WTC11 (cell line): ENCODE results near the gene GINS1. TPM values are rescaled to one million over a fixed set of nuclear protein-coding genes. Genes with fewer than 3 reads are reported as not detected.
A peak's percentile ranks its signal among the peaks of the same experiment; 100 is the strongest.

Source experiments
- ATAC-seq: fragments of 200-7000 bp; cut with Tn5 transposase; 2 replicates; pipeline ENCODE4 v1.10.0; 2021; ENCODE audit warnings: mild to moderate bottlenecking, moderate library complexity
- CTCF ChIA-PET: fragments of 300-600 bp; sonication (Branson Sonifier 250); formaldehyde crosslinking; loops from one replicate; lab custom pipeline; 2021; ENCODE audit warnings: antibody characterized with exemption; lab: Charles Lee
- POLR2A ChIA-PET: fragments of 350-600 bp; sonication (Branson Sonifier 250); formaldehyde crosslinking; loops from one replicate; lab custom pipeline; 2021; ENCODE audit warnings: antibody characterized with exemption; lab: Charles Lee
- DNase-seq: peaks from one replicate; pipeline ENCODE4 v3.0.0; 2021; ENCODE audit warnings: low spot score
- H3K27ac Mint-ChIP-seq: 2 replicates; pipeline ENCODE4 v1.8.0; 2021; ENCODE audit warnings: mixed read lengths
- H3K27me3 Mint-ChIP-seq: 2 replicates; pipeline ENCODE4 v1.8.0; 2021; ENCODE audit warnings: low read depth, mild to moderate bottlenecking, moderate library complexity, mixed read lengths
- H3K36me3 Mint-ChIP-seq: 2 replicates; pipeline ENCODE4 v1.8.0; 2021; ENCODE audit warnings: mixed read lengths
- H3K4me1 Mint-ChIP-seq: 2 replicates; pipeline ENCODE4 v1.8.0; 2022; ENCODE audit warnings: mixed read lengths
- H3K4me3 Mint-ChIP-seq: 2 replicates; pipeline ENCODE4 v1.8.0; 2021; ENCODE audit warnings: mild to moderate bottlenecking, moderate library complexity, mixed read lengths
- H3K9me3 Mint-ChIP-seq: 2 replicates; pipeline ENCODE4 v1.8.0; 2021; ENCODE audit warnings: mixed read lengths
- CBFB ChIP-seq: sonication (generic); formaldehyde crosslinking; IDR thresholded peaks from 2 replicates; pipeline ENCODE4 v1.8.1; 2022; ENCODE audit warnings: mild to moderate bottlenecking, low read depth, missing genetic modification reagents
- ELF4 ChIP-seq: sonication (generic); formaldehyde crosslinking; IDR thresholded peaks from 2 replicates; pipeline ENCODE4 v1.8.1; 2022; ENCODE audit warnings: low read depth, mild to moderate bottlenecking, moderate library complexity, missing genetic modification reagents
- EMX1 ChIP-seq: fragments of 250-450 bp; sonication (Bioruptor Pico); IDR thresholded peaks from 2 replicates; pipeline ENCODE4 v1.8.0; 2021; ENCODE audit warnings: mild to moderate bottlenecking
- FOXP4 ChIP-seq: sonication (generic); formaldehyde crosslinking; IDR thresholded peaks from 2 replicates; pipeline ENCODE4 v1.8.0; 2022; ENCODE audit warnings: mild to moderate bottlenecking, missing genetic modification reagents
- IRF1 ChIP-seq: sonication (generic); formaldehyde crosslinking; IDR thresholded peaks from 2 replicates; pipeline ENCODE4 v1.8.0; 2023; ENCODE audit warnings: missing genetic modification reagents
- JAZF1 ChIP-seq: fragments of 250-450 bp; sonication (Bioruptor Pico); IDR thresholded peaks from 2 replicates; pipeline ENCODE4 v1.9.0; 2021; ENCODE audit warnings: moderate library complexity, mild to moderate bottlenecking, inconsistent platforms
- KAT7 ChIP-seq: sonication (generic); formaldehyde crosslinking; IDR thresholded peaks from 2 replicates; pipeline ENCODE4 v1.8.1; 2023; ENCODE audit warnings: missing genetic modification reagents, mild to moderate bottlenecking, borderline replicate concordance
- NR2C2 ChIP-seq: sonication (generic); formaldehyde crosslinking; IDR thresholded peaks from 2 replicates; pipeline ENCODE4 v1.8.0; 2022; ENCODE audit warnings: mild to moderate bottlenecking, missing genetic modification reagents
- TEAD1 ChIP-seq: sonication (generic); formaldehyde crosslinking; IDR thresholded peaks from 2 replicates; pipeline ENCODE4 v1.8.0; 2022; ENCODE audit warnings: mild to moderate bottlenecking, missing genetic modification reagents
- USF2 ChIP-seq: sonication (generic); formaldehyde crosslinking; IDR thresholded peaks from 2 replicates; pipeline ENCODE4 v1.8.1; 2023; ENCODE audit warnings: mild to moderate bottlenecking, missing genetic modification reagents, moderate library complexity
- ZNF263 ChIP-seq: sonication (generic); formaldehyde crosslinking; IDR thresholded peaks from 2 replicates; pipeline ENCODE4 v1.8.1; 2022; ENCODE audit warnings: low read depth, mild to moderate bottlenecking, moderate library complexity, missing genetic modification reagents
- total RNA-seq: library from RNA; stranded (reverse); gene quantifications from 3 replicates; pipeline ENCODE4 v1.2.3, GENCODE V29; 2021
- TF ChIP-seq, protein P1 (sequence below): sonication (generic); formaldehyde crosslinking; conservative IDR thresholded peaks from 2 replicates; pipeline ENCODE4 v1.8.1; 2023; ENCODE audit warnings: mild to moderate bottlenecking, low read depth, missing genetic modification reagents, moderate library complexity
- TF ChIP-seq, protein P2 (sequence below): sonication (generic); formaldehyde crosslinking; IDR thresholded peaks from 2 replicates; pipeline ENCODE4 v1.8.1; 2023; ENCODE audit warnings: mild to moderate bottlenecking, missing genetic modification reagents, borderline replicate concordance

GINS1 gene
- total RNA-seq, 1 experiment from 2014 or later: 70.4 TPM

DNA sequence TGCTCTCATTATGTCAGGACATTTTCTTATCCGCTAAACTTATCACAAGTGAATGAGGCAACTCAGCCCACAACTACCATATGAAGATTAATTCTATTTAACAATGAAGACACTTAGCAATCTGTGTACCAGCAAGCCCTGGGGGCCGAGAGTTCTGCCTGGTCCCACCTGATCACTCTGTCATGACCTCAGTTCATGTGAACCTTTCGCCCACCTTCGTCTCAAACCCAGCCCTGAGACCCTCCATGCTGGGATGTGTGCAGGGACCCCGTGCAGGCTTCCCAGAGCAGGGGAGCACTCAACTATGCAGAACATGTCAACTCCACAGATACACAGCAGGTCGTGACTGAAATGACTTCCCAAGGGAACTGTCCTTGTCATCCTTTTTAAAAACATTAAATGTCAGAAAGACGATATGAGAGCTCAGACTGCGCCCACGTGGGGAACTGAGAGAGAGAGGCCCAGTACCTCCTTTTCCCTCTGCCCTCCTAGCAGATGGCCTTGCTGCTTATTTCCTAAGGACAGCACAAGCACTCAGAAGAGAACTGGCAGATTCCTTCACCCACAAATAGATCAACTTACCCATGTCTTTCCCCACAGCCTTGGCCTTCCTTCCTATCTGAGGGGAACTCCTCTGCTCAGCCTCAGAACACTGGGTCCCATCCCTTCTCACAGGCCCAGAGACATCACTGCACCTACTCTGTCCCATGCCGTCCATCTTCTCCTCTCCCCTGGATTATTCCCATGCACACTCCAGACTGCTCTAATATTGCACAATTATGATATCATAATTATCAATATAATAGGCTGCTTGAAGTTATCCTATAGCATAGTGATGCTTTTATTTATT lies 28.4 kb upstream of the GINS1 start:
- H3K36me3 Mint-ChIP-seq: peaks cover 17% of the 10 kb centered on the region
- POLR2A ChIA-PET: no interaction called here
- ATAC-seq: no peak

More for the DNA sequence above, 28.4 kb upstream of the GINS1 start:
- H3K27me3 Mint-ChIP-seq: no peaks in the 10 kb centered on the region
- peaks cover 4% of the 10 kb centered on the region; the same call in 1 of the 2 replicates for H3K9me3 Mint-ChIP-seq
- CTCF ChIA-PET: no interaction called here
- H3K4me3 Mint-ChIP-seq: no peak overlapping the region
- TF ChIP-seq IRF1 (no peak), TEAD1 (CRISPR knock-in tag) (no peak), FOXP4 (CRISPR knock-in tag) (no peak), NR2C2 (no peak), CBFB (CRISPR knock-in tag) (no peak), JAZF1 (CRISPR knock-in tag) (no peak), ELF4 (CRISPR knock-in tag) (no peak), USF2 (CRISPR knock-in tag) (no peak), KAT7 (no peak), EMX1 (CRISPR knock-in tag) (no peak), ZNF263 (CRISPR knock-in tag) (no peak)
- TF ChIP-seq, protein P1, sequence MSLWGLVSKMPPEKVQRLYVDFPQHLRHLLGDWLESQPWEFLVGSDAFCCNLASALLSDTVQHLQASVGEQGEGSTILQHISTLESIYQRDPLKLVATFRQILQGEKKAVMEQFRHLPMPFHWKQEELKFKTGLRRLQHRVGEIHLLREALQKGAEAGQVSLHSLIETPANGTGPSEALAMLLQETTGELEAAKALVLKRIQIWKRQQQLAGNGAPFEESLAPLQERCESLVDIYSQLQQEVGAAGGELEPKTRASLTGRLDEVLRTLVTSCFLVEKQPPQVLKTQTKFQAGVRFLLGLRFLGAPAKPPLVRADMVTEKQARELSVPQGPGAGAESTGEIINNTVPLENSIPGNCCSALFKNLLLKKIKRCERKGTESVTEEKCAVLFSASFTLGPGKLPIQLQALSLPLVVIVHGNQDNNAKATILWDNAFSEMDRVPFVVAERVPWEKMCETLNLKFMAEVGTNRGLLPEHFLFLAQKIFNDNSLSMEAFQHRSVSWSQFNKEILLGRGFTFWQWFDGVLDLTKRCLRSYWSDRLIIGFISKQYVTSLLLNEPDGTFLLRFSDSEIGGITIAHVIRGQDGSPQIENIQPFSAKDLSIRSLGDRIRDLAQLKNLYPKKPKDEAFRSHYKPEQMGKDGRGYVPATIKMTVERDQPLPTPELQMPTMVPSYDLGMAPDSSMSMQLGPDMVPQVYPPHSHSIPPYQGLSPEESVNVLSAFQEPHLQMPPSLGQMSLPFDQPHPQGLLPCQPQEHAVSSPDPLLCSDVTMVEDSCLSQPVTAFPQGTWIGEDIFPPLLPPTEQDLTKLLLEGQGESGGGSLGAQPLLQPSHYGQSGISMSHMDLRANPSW: no peak
- TF ChIP-seq, protein P2, sequence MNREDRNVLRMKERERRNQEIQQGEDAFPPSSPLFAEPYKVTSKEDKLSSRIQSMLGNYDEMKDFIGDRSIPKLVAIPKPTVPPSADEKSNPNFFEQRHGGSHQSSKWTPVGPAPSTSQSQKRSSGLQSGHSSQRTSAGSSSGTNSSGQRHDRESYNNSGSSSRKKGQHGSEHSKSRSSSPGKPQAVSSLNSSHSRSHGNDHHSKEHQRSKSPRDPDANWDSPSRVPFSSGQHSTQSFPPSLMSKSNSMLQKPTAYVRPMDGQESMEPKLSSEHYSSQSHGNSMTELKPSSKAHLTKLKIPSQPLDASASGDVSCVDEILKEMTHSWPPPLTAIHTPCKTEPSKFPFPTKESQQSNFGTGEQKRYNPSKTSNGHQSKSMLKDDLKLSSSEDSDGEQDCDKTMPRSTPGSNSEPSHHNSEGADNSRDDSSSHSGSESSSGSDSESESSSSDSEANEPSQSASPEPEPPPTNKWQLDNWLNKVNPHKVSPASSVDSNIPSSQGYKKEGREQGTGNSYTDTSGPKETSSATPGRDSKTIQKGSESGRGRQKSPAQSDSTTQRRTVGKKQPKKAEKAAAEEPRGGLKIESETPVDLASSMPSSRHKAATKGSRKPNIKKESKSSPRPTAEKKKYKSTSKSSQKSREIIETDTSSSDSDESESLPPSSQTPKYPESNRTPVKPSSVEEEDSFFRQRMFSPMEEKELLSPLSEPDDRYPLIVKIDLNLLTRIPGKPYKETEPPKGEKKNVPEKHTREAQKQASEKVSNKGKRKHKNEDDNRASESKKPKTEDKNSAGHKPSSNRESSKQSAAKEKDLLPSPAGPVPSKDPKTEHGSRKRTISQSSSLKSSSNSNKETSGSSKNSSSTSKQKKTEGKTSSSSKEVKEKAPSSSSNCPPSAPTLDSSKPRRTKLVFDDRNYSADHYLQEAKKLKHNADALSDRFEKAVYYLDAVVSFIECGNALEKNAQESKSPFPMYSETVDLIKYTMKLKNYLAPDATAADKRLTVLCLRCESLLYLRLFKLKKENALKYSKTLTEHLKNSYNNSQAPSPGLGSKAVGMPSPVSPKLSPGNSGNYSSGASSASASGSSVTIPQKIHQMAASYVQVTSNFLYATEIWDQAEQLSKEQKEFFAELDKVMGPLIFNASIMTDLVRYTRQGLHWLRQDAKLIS: no peak
- DNase-seq: no peak
- H3K27ac Mint-ChIP-seq: peak overlapping the region; percentile 29; the same call in 1 of the 2 replicates
- H3K4me1 Mint-ChIP-seq: 0 out of 2 replicates have a peak, but pooled peaks cover 3% of the 10 kb centered on the region
